DOHH2 (cell line): ENCODE data around the gene NPHP1.

Source experiments
- H3F3A ChIP-seq: fragments of 200-600 bp; sonication (generic), shearing (Covaris generic); 2 replicates; pipeline ENCODE4 v1.6.0; 2016; ENCODE audit warnings: antibody characterized with exemption, mild to moderate bottlenecking; ENCODE audit not compliant: control insufficient read depth, insufficient read depth
- H3K27ac ChIP-seq: fragments of 200-600 bp; sonication (generic); 2 replicates; pipeline ENCODE4 v1.5.1; 2014; ENCODE audit warnings: low read depth, mild to moderate bottlenecking, low read length, moderate library complexity
- H3K27me3 ChIP-seq: fragments of 200-600 bp; sonication (generic); 2 replicates; pipeline ENCODE4 v1.6.1; 2014; ENCODE audit warnings: mild to moderate bottlenecking, low read length, mixed read lengths; ENCODE audit not compliant: control insufficient read depth
- H3K36me3 ChIP-seq: fragments of 200-600 bp; sonication (generic); 2 replicates; pipeline ENCODE4 v1.6.1; 2014; ENCODE audit warnings: mild to moderate bottlenecking, low read length, moderate library complexity, mixed read lengths; ENCODE audit not compliant: control insufficient read depth
- H3K4me1 ChIP-seq: fragments of 200-600 bp; sonication (generic); 2 replicates; pipeline ENCODE4 v1.6.1; 2014; ENCODE audit warnings: mild to moderate bottlenecking, low read length, mixed read lengths; ENCODE audit not compliant: control insufficient read depth
- H3K4me2 ChIP-seq: fragments of 200-600 bp; sonication (generic); 2 replicates; pipeline ENCODE4 v1.6.0; 2014; ENCODE audit warnings: mild to moderate bottlenecking, low read length, moderate library complexity
- H3K4me3 ChIP-seq: fragments of 200-600 bp; sonication (generic); 2 replicates; pipeline ENCODE4 v1.5.1; 2014; ENCODE audit warnings: mild to moderate bottlenecking, low read length, mixed read lengths
- H3K79me2 ChIP-seq: fragments of 200-600 bp; sonication (generic); 2 replicates; pipeline ENCODE4 v1.6.1; 2014; ENCODE audit warnings: mild to moderate bottlenecking, low read length, mixed read lengths; ENCODE audit not compliant: control insufficient read depth
- H3K9me2 ChIP-seq: fragments of 200-600 bp; sonication (generic); replicated peaks from 2 replicates; pipeline ENCODE4 v1.6.1; 2014; ENCODE audit warnings: mild to moderate bottlenecking, low read length, mixed read lengths; ENCODE audit not compliant: control insufficient read depth
- H3K9me3 ChIP-seq: fragments of 200-600 bp; sonication (generic); 2 replicates; pipeline ENCODE4 v1.6.1; 2014; ENCODE audit warnings: antibody characterized with exemption, low read length, mixed read lengths; ENCODE audit not compliant: control insufficient read depth, insufficient read depth
- H4K20me1 ChIP-seq: fragments of 200-600 bp; sonication (generic); 2 replicates; pipeline ENCODE4 v1.6.0; 2014; ENCODE audit warnings: low read depth, mild to moderate bottlenecking, antibody characterized with exemption, low read length, moderate library complexity; ENCODE audit not compliant: control insufficient read depth, insufficient read depth
- CTCF ChIP-seq: fragments of 200-600 bp; sonication (generic); IDR thresholded peaks from one replicate; pipeline ENCODE4 v1.5.1; 2014; ENCODE audit warnings: antibody characterized with exemption, mild to moderate bottlenecking, low read depth, low read length; ENCODE audit not compliant: poor library complexity, severe bottlenecking
- EZH2phosphoT487 ChIP-seq: fragments of 200-600 bp; sonication (generic); IDR thresholded peaks from 2 replicates; pipeline ENCODE4 v1.6.1; 2017; ENCODE audit warnings: borderline replicate concordance, mild to moderate bottlenecking, antibody characterized with exemption, low read length, moderate library complexity, mixed read lengths

The NPHP1 gene

GRCh38 chr2:110170102-110170501 lies 34.7 kb downstream of the NPHP1 start:
- no peak for TF ChIP-seq CTCF
- TF ChIP-seq EZH2phosphoT487 = no peak
- H3K4me2 ChIP-seq = no peak overlapping the region

GRCh38 chr2:110167326-110168000 lies 37.4 kb downstream of the NPHP1 start:
- Histone ChIP-seq H3K36me3 (no peaks in the 10 kb centered on the region), H3K79me2 (no peaks in the 10 kb centered on the region), H3K4me3 (no peak overlapping the region), H3K4me1 (no peaks in the 10 kb centered on the region), H3F3A (no peaks in the 10 kb centered on the region), H3K27me3 (no peaks in the 10 kb centered on the region), H3K9me3 (no peaks in the 10 kb centered on the region), H3K27ac (no peak overlapping the region), H3K4me2 (no peak overlapping the region), H4K20me1 (no peaks in the 10 kb centered on the region), H3K9me2 (no peaks in the 10 kb centered on the region)
- TF ChIP-seq EZH2phosphoT487 = no peak
- TF ChIP-seq CTCF = no peak

More at GRCh38 chr2:110170102-110170501, 34.7 kb downstream of the NPHP1 start:
- Histone ChIP-seq H3K9me3 (no peaks in the 10 kb centered on the region), H3K27me3 (no peaks in the 10 kb centered on the region), H3F3A (no peaks in the 10 kb centered on the region), H3K9me2 (no peaks in the 10 kb centered on the region), H3K27ac (no peak overlapping the region), H3K4me3 (no peak overlapping the region), H3K79me2 (no peaks in the 10 kb centered on the region), H3K36me3 (no peaks in the 10 kb centered on the region), H3K4me1 (no peaks in the 10 kb centered on the region), H4K20me1 (no peaks in the 10 kb centered on the region)

- no peaks in the 10 kb centered on the region for H3K9me3 ChIP-seq
- no peaks in the 10 kb centered on the region; the same call in 1 of the 2 replicates for H3K27me3 ChIP-seq
- no peaks in the 10 kb centered on the region for H3K4me1 ChIP-seq
- H3K79me2 ChIP-seq = no peaks in the 10 kb centered on the region
- H3K4me3 ChIP-seq = no peak overlapping the region
- TF ChIP-seq CTCF = no peak
- no peak for TF ChIP-seq EZH2phosphoT487
- no peaks in the 10 kb centered on the region for H3K36me3 ChIP-seq
- H4K20me1 ChIP-seq = no peaks in the 10 kb centered on the region
- H3K4me2 ChIP-seq = no peak overlapping the region
- no peaks in the 10 kb centered on the region for H3K9me2 ChIP-seq
- no peak overlapping the region for H3K27ac ChIP-seq
- H3F3A ChIP-seq = no peaks in the 10 kb centered on the region
Observed at GRCh38 chr2:110166266-110166665, 38.5 kb downstream of the NPHP1 start.
